ENCODE results near the gene DIAPH1.

GRCh38 chr5:141533897-141534296, 84.9 kb downstream of the DIAPH1 start:
- TF ChIP-seq, protein P1, sequence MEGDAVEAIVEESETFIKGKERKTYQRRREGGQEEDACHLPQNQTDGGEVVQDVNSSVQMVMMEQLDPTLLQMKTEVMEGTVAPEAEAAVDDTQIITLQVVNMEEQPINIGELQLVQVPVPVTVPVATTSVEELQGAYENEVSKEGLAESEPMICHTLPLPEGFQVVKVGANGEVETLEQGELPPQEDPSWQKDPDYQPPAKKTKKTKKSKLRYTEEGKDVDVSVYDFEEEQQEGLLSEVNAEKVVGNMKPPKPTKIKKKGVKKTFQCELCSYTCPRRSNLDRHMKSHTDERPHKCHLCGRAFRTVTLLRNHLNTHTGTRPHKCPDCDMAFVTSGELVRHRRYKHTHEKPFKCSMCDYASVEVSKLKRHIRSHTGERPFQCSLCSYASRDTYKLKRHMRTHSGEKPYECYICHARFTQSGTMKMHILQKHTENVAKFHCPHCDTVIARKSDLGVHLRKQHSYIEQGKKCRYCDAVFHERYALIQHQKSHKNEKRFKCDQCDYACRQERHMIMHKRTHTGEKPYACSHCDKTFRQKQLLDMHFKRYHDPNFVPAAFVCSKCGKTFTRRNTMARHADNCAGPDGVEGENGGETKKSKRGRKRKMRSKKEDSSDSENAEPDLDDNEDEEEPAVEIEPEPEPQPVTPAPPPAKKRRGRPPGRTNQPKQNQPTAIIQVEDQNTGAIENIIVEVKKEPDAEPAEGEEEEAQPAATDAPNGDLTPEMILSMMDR (IDR thresholded peaks at IDR 0.05): no peak
- no peak for TF ChIP-seq ZFX (IDR thresholded peaks at IDR 0.05; ENCODE audit: borderline replicate concordance)

Measured in 22Rv1 (cell line).